Common myeloid progenitor, CD34-positive (primary cell): ENCODE results near the gene C10orf90.

Source experiments
- CTCF ChIA-PET: fragments of 350-600 bp; sonication (Branson Sonifier 250); formaldehyde crosslinking; loops from one replicate; lab custom pipeline; 2021; ENCODE audit warnings: antibody characterized with exemption; lab: Charles Lee
- POLR2A ChIA-PET: fragments of 350-600 bp; sonication (Branson Sonifier 250); formaldehyde crosslinking; loops from one replicate; lab custom pipeline; 2021; ENCODE audit warnings: antibody characterized with exemption; lab: Charles Lee
- DNase-seq, 3 donors: peaks; one replicate each; pipeline versions ENCODE4 v3.0.0 to v3.0.0-alpha.2; 2013
- H3K27ac ChIP-seq, 2 experiments: 1 replicate in 1 of 2; 2 replicates in 1 of 2; pipeline ENCODE4 v1.7.0; 2013; ENCODE audit warnings: inconsistent platforms in 2 of 2, low read length in 2 of 2, mild to moderate bottlenecking in 2 of 2, low read depth in 1 of 2, moderate library complexity in 1 of 2; ENCODE audit not compliant: severe bottlenecking in 2 of 2, insufficient read depth in 1 of 2, poor library complexity in 1 of 2
- H3K27me3 ChIP-seq, 5 experiments: replicated peaks in 2 of 5; 1 replicate in 3 of 5; 2 replicates in 2 of 5; pipeline versions ENCODE4 v1.6.1 to v1.7.0; 2013; ENCODE audit warnings: low read length in 4 of 5, mild to moderate bottlenecking in 2 of 5, moderate library complexity in 2 of 5, inconsistent platforms in 1 of 5; ENCODE audit not compliant: insufficient read depth in 5 of 5, control insufficient read depth in 4 of 5
- H3K36me3 ChIP-seq, 4 experiments: 1 replicate in 2 of 4; 2 replicates in 2 of 4; pipeline versions ENCODE4 v1.6.1 to v1.7.0; 2013; ENCODE audit warnings: low read length in 3 of 4, control low read depth in 1 of 4, mild to moderate bottlenecking in 1 of 4; ENCODE audit not compliant: control insufficient read depth in 4 of 4, insufficient read depth in 4 of 4
- H3K4me1 ChIP-seq, 4 experiments: 1 replicate in 3 of 4; 2 replicates in 1 of 4; pipeline versions ENCODE4 v1.6.1 to v1.7.1; 2013; ENCODE audit warnings: low read length in 3 of 4, mild to moderate bottlenecking in 3 of 4, control low read depth in 1 of 4, inconsistent platforms in 1 of 4, moderate library complexity in 1 of 4; ENCODE audit not compliant: control insufficient read depth in 4 of 4, insufficient read depth in 4 of 4; ENCODE audit errors: control extremely low read depth in 1 of 4
- H3K4me3 ChIP-seq, 7 experiments: 1 replicate in 4 of 7; 2 replicates in 3 of 7; pipeline versions ENCODE4 v1.5.1 to v1.7.0; 2013; ENCODE audit warnings: mild to moderate bottlenecking in 7 of 7, low read length in 6 of 7, moderate library complexity in 6 of 7, inconsistent platforms in 2 of 7, low read depth in 2 of 7, control low read depth in 1 of 7; ENCODE audit not compliant: insufficient read depth in 4 of 7, control insufficient read depth in 1 of 7; ENCODE audit errors: extremely low read depth in 1 of 7
- H3K9me3 ChIP-seq, 5 experiments: 1 replicate in 4 of 5; 2 replicates in 1 of 5; pipeline versions ENCODE4 v1.6.1 to v1.7.1; 2013; ENCODE audit warnings: low read length in 4 of 5, mild to moderate bottlenecking in 2 of 5, inconsistent platforms in 1 of 5, low read depth in 1 of 5, moderate library complexity in 1 of 5; ENCODE audit not compliant: control insufficient read depth in 4 of 5, insufficient read depth in 2 of 5; ENCODE audit errors: control extremely low read depth in 1 of 5
- WGBS: methylation state at CpG from one replicate; pipeline ENCODE4 v1.1.5; 2013; ENCODE audit not compliant: insufficient coverage; 5-methylcytosine and 5-hydroxymethylcytosine counted together

The C10orf90 gene

DNA sequence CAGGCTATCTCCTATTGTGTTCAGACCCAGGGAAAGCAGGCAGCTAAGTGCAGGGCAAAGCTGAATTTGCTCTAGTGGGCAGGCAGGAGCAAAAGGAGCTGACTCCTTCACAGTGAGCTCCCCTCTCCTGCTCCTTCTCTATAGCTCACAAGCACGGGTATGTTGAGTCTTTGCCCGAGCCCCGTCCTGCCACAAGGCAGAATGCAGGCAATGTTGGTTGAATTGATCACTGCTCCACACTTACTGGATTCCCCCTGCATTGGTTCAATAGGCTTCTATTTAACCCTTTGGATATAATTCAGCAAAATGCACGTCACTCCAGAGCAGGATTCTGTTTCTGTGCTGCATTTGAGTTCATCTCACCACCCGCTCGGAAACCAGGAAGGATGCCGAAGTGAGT is 16.2 kb upstream of the C10orf90 start:
- WGBS = 94% methylated on average over 6 of the region's 7 CpGs
- no peaks in the 10 kb centered on the region for H3K27me3 ChIP-seq
- ChIA-PET POLR2A (no interaction called here), CTCF (no interaction called here)
- no peaks in the 10 kb centered on the region for H3K36me3 ChIP-seq
- peaks cover 0 to 5% (median 0%) of the 10 kb centered on the region in 5 experiments for H3K9me3 ChIP-seq
- no peak overlapping the region for H3K4me3 ChIP-seq
- no peak for DNase-seq
- no peaks in the 10 kb centered on the region for H3K4me1 ChIP-seq
- no peak overlapping the region for H3K27ac ChIP-seq

DNA sequence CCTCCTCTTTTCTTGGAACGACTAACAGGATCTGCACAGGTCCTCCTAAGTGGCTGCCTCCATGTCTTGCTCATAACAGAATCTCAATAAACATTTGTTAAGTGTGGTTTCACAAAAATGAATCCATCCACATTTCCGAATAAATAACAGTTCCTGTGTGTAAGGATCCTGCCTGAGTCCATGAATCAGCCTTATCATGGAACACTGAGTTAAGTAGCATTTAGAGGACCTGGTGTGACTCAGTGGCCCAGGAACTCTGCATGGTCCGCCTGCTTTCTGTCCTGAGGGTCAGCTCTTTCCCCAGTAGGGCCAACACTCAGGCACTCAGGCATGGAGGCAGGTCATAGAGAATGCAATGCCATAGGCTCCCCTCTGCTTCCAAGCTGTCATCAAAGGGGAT is 15.8 kb upstream of the C10orf90 start:
- peaks cover 0 to 2% (median 0%) of the 10 kb centered on the region in 5 experiments for H3K9me3 ChIP-seq
- no peak overlapping the region for H3K27ac ChIP-seq

DNA sequence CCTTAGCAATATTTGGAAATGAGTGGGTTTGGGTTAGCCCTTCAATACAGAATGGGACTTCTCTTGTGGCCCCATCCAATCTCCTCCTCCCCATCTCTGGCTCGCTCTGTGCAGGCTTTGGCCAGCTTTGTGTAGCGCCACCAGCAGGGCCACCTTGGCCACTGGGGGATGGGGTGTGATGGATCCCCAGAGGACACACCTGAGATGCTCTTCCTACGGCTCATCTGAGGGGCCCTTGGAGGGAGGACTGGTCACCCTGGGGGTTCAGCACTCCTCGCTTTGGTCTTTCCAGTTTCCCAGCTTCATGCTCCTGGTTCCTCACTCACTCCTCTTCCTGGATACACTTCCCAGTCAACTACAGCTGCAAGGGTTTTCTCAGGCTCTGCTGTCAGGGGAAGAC is 15.3 kb upstream of the C10orf90 start:
- no peak for DNase-seq
- Histone ChIP-seq H3K27me3 (no peaks in the 10 kb centered on the region), H3K36me3 (no peaks in the 10 kb centered on the region), H3K9me3 (no peaks in the 10 kb centered on the region), H3K4me3 (no peak overlapping the region), H3K27ac (no peak overlapping the region), H3K4me1 (no peaks in the 10 kb centered on the region)
- 100% methylated on average over 2 of the region's 4 CpGs for WGBS
- CTCF ChIA-PET = no interaction called here
- POLR2A ChIA-PET = no interaction called here

More for the DNA sequence above, 15.8 kb upstream of the C10orf90 start:
- no peak for DNase-seq
- Histone ChIP-seq H3K4me1 (no peaks in the 10 kb centered on the region), H3K27me3 (no peaks in the 10 kb centered on the region), H3K36me3 (no peaks in the 10 kb centered on the region), H3K4me3 (no peak overlapping the region)
- POLR2A ChIA-PET = no interaction called here
- WGBS = 100% methylated on average over 2 of the region's 3 CpGs
- CTCF ChIA-PET = no interaction called here

DNA sequence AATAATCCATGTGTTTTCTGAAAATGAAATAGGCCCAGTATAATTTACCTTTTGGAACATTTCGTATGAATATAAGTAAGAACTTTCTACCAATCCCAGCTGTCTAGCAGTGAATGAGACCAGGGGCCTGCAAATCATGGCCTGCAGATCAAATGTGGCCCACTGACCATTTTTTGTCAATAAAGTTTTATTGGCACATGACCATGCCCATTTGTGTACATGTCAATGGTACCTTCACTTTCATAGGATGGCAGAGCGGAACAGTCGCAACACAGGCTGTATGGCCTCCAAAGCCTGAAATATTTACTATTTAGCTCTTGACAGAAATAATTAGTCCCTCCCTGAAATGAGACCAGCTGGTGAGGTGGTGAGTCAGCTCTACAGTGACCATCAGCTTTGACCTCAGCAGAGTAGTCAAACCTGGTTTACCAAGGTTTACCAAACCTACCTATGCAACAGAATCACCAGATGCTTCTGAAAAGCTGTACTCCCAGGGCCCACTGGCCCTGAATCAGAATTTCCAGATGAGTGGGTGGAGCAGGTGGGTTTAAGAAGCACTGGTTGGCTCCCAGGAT is 13.8 kb upstream of the C10orf90 start:
- WGBS = 100% methylated on average over 2 of the region's 3 CpGs

DNA sequence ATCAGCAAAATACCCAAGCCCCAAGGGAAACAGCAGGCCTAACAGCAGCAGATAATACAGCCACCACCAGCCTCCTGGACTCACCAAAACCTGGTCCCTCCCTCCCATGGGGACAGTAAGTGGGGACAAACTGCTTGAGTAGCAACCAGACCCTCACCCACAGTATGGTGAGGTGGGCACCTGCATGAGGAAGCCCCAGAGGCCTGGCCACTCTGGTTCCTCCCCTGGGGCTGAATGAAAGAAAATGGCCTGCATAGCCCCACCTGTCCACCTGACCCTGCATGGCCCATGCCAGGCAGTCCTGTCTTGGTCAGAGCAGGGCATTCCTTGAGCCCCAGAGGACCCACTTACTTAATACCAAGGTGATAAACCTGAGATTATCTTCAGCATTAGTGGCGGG is 13.0 kb upstream of the C10orf90 start:
- H3K4me3 ChIP-seq = no peak overlapping the region
- no peaks in the 10 kb centered on the region for H3K4me1 ChIP-seq
- H3K27me3 ChIP-seq = no peaks in the 10 kb centered on the region
- WGBS = no CpG with 5 or more reads among the region's 1 CpG
- DNase-seq = no peak
- no peak overlapping the region for H3K27ac ChIP-seq
- ChIA-PET POLR2A (no interaction called here), CTCF (no interaction called here)
- no peaks in the 10 kb centered on the region for H3K36me3 ChIP-seq
- no peaks in the 10 kb centered on the region for H3K9me3 ChIP-seq

More for the DNA sequence above, 13.8 kb upstream of the C10orf90 start:
- ChIA-PET POLR2A (no interaction called here), CTCF (no interaction called here)
- DNase-seq = no peak
- Histone ChIP-seq H3K27ac (no peak overlapping the region), H3K9me3 (no peaks in the 10 kb centered on the region), H3K4me1 (no peaks in the 10 kb centered on the region), H3K27me3 (no peaks in the 10 kb centered on the region), H3K36me3 (no peaks in the 10 kb centered on the region), H3K4me3 (no peak overlapping the region)

DNA sequence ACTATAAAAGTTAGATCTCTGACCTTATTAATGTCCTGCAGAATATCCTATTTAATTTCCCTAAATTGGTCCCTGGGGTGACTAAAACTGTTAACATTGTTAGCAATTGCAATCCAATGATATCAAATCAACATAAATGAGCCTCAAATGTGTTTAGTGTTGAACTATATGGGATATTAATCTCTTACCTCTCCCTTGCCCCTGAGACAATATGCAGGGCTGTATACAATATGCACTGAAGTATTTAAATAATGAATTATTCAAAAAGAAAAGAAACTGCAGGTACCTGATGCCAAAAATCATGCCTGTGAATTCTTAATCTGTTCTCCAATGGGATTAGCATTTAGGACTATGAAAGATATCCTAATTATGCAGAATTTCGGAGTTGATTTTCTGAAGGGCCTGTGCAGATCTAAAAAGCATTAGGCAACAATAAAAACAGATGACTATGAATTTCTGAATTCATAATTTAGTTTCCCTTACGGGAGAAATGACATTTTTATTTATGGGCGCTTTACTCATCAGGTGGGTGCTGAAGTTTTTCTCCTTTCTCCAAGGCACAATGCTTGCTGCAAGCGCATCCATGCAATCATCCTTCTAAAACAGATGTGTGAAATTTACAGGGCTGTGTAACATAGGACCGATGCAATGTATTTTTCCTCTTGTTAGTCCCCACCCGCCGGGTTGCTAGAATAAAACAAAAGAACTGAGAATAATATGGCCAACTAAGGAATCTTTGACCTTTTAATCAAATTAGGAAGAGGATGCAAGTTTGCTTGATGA is 5.4 kb upstream of the C10orf90 start:
- no peak overlapping the region for H3K4me3 ChIP-seq
- H3K27me3 ChIP-seq = peaks cover 0 to 2% (median 0%) of the 10 kb centered on the region in 5 experiments
- H3K27ac ChIP-seq = no peak overlapping the region
- ChIA-PET POLR2A (no interaction called here), CTCF (no interaction called here)
- H3K36me3 ChIP-seq = no peaks in the 10 kb centered on the region
- no peak for DNase-seq
- H3K4me1 ChIP-seq = no peaks in the 10 kb centered on the region
- WGBS = 90% methylated on average over 7 of the region's 7 CpGs
- H3K9me3 ChIP-seq = peaks cover 0 to 2% (median 0%) of the 10 kb centered on the region in 5 experiments

DNA sequence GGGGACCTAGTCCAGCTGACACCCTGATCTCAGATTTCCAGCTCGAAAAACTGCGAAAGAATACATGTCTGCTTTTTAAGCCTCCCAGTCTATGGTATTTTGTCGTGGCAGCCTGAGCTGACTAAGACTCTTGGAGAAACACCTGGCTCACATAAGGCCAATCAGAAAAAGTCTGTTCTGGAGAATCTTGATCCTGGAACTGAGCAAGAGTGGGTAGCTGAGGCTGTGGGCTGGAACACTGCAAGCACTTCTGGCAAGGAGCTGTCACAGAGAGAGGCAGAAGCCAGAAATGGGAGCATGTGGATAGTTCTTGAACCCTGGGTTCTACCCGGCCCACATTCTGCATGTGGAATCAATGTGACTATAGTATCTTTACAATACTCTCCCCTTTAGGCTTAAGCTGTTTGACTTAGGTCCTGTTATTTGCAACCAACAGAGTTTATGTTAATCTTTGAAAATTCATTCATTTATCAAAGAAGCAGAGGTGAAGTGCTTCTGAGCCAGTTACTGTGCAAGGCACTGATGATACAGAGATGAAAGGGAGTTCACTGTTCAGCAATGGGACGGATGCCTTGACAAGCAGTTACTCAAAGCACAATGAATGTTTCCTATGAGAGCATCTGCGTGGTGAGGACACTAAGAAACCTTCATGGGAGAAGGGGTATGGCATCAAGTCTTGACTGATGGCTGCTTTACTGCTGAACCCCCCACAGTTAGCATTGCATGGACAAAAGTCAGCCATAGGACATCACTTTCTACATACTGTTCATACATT is 4.4 kb upstream of the C10orf90 start:
- Histone ChIP-seq H3K4me3 (no peak overlapping the region), H3K4me1 (no peaks in the 10 kb centered on the region), H3K27me3 (peaks cover 0 to 3% (median 0%) of the 10 kb centered on the region in 5 experiments), H3K9me3 (peaks cover 0 to 2% (median 0%) of the 10 kb centered on the region in 5 experiments), H3K27ac (no peak overlapping the region), H3K36me3 (no peaks in the 10 kb centered on the region)
- DNase-seq = no peak
- CTCF ChIA-PET = no interaction called here
- 80% methylated on average over 6 of the region's 6 CpGs for WGBS
- POLR2A ChIA-PET = no interaction called here
